Right forelimb (tissue), 1 donor: ENCODE results near the gene UNC5A.

Experiments
- DNase-seq: peaks from one replicate; pipeline ENCODE4 v3.0.0-alpha.2; 2018

Gene UNC5A

GRCh38 chr5:176781638-176782570 lies 28.5 kb upstream of the UNC5A start:
- DNase-seq: peak; percentile 10

DNA sequence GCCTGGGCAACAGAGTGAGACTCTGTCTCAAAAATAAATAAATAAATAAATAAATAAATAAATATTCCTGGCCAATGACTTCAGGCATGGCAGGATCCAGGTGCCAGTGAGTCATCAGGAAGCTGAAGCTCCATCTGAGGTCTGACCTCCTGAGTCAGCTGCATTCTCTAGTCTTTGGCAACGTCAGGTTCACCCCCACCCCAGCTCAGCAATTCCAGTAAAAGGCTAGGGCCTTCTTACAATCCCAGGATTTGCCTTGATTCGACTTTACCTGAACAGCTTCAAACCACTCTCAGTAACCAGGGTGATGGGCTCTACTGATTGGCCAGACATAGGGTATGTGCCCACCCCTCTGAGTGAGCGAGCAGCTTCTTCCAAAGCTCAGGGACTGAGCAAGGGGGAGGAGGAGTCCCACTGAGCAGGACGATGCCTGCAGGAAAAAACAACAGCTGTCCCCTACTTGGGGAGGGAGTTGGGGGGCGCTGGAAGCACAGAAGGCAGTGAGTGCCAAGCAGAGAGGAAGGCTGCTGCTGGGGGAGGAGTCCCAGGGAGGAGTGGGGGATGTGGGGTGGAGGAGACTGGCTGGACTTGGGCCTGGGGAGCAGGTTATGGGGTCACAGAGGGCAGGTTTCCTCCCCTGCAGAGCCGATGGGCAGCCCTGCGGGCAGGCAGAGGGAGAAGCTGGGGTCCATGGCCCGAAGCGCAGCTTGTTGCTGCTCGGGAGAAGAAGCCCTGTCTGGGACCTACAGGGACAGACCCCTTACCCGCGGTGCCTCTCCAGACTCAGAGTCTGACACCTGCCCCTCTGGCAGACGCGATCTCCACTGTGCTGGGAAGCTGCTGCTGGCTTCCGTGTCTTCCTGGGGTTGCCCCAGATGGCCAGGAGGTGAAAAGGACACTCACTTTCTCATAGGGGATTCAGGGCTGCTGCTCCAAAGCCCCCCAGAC lies 25.9 kb upstream of the UNC5A start:
- peak; percentile 47 for DNase-seq

GRCh38 chr5:176785184-176786145 lies 24.9 kb upstream of the UNC5A start:
- DNase-seq: peak; percentile 19

DNA sequence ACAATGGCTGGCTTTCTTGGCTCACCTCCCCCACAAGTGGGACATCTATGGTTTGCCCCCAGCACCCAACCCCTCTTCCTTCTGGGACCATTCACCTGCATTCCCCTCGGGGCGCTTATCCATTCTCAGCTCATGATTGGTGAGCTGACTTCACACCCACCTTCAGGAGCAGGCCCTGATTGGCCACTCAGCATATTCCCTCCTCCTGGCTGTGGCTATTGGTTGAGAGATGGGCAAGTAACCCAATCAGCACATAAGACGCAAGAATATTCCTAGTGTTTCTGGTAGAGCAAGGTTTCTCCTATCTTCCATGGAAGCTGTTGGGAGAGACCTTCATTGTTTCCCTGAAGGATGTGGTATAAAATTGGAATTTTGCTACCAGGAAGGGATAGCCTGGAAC lies 22.7 kb upstream of the UNC5A start:
- no peak for DNase-seq

DNA sequence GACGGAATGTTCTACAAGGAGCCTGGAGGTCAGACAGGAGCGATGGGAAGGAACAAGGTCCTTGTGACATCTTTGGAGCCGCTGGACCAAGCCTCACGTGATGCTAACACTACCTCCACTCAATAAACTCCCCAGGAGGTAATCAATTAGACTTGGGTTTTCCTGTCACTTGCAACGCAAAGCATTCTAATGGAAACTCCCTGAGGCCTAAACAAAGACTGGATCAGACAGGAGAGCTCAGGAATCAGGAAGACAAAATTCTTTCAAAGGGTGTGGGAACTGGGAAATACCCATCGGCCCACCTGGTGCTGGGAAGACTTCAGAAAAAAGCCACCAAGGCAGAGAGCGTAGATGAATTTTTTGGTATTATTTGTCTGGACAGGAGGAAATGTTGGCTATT lies 22.3 kb upstream of the UNC5A start:
- no peak for DNase-seq

- DNase-seq: no peak
These were observed 21.2 kb upstream of the UNC5A start for GRCh38 chr5:176788941-176789872.

DNA sequence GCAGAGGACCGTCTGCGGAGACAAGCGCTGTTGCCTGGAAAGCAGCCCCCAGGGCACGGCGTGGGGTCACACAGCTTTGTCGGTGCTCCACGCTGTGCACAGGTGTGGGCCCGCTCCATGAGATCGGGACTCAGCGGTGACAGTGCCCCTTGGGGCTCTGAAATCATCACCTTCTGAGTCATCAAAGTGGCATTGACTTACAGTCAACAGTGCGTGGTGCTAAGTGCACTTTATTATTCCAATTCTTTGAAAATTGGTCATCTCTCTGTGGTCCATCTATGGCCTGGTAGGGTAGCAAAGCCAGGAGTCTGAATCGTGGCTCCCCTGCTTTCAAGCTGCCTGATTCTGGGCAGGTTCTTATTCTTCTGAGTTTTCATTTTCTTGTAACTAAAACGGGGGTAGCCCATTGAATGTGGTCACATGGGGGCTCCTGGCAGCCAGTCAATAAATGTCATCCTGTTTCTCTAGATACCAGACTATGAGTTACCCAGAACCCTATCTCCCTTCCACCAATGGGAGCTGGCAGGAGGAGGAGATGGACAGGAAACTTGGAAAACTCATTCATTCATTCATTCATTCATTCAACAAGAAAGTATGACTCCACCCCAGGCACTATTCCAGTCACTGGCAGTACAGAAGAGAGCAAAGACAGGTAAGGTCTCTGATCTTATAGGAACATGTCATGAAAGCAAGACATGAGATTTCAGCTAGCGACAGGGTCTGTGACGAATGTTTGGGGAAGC lies 20.3 kb upstream of the UNC5A start:
- DNase-seq: no peak

GRCh38 chr5:176790941-176791340 lies 19.4 kb upstream of the UNC5A start:
- no peak for DNase-seq

DNA sequence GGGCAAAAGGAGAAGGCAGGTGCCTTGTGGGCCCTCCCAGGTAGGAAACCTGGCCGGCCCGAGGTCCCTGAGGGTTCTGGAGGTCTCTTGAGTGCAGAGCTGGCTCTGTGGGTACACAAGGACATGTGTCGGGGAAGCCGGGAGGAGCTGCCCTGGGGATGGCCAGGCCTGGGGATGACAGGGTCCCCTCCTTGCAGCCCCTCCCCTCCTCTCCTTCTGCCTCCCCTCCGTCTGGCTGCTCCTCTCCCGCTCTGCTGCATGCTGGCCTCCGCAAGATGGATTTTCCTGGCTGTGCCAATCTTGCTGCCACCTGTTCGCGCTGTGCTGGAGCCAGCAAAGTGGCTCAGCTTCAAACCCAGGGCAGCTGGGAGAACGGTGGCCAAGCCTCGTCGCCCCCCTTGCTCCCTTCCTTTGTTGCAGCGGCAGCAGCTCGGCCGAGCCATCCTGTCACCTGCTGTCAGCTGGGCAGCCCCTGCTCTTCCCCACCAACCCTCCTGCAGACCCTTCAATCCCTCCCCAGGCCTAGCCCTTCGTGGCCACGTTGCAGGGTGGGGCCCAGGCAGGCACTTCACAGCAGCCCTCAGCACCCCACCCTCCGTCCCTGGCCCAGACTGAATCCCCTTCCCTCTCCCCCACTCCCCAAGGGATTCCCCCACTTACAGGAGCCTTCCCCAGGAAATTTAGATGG lies 17.6 kb upstream of the UNC5A start:
- peak; percentile 53 for DNase-seq

DNA sequence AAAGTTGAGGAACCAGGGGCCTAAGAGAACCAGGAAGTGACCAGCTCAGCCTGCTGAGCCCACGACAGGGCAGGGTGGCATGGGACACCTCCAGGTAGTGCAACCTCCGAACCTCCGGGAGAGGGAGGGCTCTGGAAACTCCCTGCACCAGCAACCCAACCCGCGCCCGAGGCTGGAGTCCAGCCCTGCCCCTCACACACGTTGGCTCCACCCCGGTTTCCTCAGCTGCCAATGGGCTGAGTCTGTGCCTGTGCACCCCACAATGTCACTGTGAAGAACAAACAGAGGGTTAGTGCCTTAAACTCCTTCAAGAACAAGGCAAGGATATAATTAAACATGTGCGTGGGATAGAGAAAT lies 17.0 kb upstream of the UNC5A start:
- DNase-seq: no peak

DNA sequence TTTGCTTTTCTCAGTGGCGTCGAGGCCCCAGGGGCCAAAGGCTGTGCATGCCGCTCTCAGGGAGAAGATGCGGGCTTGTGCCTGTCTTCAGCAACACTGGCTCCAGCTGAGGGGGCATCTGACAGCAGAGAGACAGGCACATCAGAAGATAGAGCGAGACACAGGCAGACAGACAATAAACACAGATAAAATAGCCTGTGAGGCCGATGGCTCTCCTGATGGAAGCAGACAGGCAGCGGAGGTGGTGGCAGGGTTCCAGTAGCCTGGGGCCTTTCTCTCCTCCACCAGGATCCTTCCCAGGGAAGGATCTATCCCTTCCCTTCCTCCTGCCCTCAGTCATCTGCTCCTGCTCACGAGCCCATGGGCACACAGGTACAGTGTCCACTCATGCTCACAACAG lies 16.6 kb upstream of the UNC5A start:
- no peak for DNase-seq

- no peak for DNase-seq
These were observed 15.8 kb upstream of the UNC5A start for GRCh38 chr5:176794509-176794908.

DNA sequence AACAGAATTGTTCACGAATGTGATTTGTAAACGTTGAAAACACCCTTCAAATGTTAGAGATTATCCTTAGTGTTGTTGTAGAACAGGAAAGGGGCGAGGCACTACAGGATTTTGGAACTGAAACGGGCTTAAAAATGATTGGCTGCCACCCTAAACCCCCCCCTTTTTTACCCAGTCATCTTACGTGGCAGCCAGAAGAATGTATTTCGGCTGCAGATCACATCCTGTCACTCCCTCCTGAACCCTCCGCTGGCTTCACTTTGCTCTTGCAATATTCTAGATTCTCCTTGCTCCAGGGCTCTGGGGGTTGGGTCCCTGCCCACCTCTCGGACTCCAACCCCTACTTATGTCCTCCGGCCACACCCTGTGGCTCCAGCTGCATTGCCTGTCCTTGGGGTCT lies 13.9 kb upstream of the UNC5A start:
- DNase-seq: no peak

GRCh38 chr5:176796970-176797369 lies 13.4 kb upstream of the UNC5A start:
- no peak for DNase-seq

- DNase-seq: no peak
These were observed 12.8 kb upstream of the UNC5A start for GRCh38 chr5:176797456-176798050.

DNA sequence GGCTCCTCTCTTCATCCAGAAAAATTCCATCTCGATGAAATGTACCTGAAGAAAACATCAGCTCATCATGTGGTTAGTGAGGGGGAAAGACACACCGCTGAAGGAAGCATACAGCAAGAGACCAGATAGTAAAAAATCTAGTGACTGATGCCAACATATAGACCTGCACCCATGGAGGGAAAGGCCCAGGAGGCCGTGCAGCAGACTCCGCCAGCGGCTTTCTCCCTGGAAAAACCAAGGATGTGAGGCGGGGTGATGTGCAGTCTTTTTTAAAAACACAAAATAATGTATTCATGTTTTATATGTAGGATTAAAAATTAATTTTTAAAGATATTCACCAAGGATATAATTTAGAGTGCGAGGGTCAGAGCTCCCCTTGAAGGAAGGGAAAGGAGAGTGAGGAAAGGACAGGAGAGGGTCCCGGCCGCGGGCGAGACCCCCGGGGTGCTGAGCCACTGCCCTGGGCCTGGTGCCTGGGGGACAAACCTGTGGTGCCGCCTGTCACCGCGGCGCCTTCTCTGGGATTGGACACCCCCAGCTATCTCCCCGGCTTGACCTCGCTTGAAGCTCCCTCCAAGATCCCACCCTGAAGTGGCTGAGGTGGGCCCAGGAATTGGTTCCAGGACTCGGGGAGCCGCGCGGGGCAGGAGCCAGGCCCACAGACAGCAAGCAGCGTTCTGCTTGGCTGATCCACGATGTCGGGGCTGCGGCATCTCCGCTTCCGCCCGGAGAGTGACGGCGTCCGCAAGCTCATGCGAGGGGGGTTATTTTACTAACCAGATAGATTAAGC lies 12.1 kb upstream of the UNC5A start:
- no peak for DNase-seq

DNA sequence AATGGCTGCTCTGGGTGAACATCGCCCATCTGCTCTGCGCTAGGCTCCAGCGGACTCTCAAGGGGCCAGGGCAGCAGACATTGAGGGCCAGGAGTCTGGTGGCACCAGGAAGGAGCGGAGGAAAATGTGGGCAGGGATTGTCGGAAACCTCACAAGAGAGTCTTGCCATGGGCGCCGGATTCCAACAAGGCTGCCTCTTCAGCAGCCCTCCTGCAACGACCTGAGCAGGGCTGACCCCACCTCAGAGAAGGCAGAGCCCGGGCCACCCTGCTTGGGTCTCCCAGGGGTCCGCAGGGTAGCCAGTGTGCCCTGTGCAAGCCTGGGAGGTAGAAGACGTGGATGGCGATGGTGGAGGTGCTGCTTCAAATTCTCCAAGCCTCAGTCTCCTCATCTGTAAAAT lies 11.4 kb upstream of the UNC5A start:
- DNase-seq: no peak

GRCh38 chr5:176799488-176799887 lies 10.9 kb upstream of the UNC5A start:
- DNase-seq: no peak

DNA sequence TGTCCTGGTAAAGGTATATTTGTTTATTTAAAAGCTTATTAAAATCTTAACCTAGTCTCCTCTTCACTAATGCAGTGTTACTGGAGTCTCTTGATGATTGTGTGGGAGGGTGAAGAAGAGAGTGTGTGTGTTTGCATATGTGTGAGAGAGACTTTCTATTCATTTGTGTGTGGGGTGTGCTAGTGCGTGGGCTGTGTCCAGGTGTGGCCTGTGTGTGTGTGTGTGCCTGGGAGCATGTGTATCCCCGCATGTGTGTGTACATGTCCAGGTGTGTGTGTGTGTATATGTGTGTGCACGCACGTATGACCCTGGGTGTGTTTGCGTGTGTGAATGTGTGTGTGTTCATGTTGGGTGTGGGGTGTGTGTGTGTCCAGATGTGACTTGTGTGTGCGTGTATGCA lies 10.3 kb upstream of the UNC5A start:
- no peak for DNase-seq
